HUES64 (cell line): Measurements from ENCODE around the gene MCRS1.
A peak's percentile ranks its signal among the peaks of the same experiment; 100 is the strongest.

Source experiments
- H3K27ac ChIP-seq: 2 replicates; pipeline ENCODE4 v1.7.0; 2013; ENCODE audit warnings: low read depth, low read length, inconsistent platforms
- H3K27me3 ChIP-seq: 2 replicates; pipeline ENCODE4 v1.6.1; 2013; ENCODE audit warnings: mild to moderate bottlenecking, low read length; ENCODE audit not compliant: insufficient read depth
- H3K36me3 ChIP-seq: 2 replicates; pipeline ENCODE4 v1.6.1; 2013; ENCODE audit warnings: mild to moderate bottlenecking, low read length; ENCODE audit not compliant: insufficient read depth
- H3K4me1 ChIP-seq: 2 replicates; pipeline ENCODE4 v1.6.1; 2013; ENCODE audit warnings: mild to moderate bottlenecking, low read length, moderate library complexity; ENCODE audit not compliant: insufficient read depth
- H3K4me3 ChIP-seq: 2 replicates; pipeline ENCODE4 v1.5.1; 2013; ENCODE audit warnings: mild to moderate bottlenecking, low read length, moderate library complexity
- H3K9ac ChIP-seq: 2 replicates; pipeline ENCODE4 v1.6.1; 2013; ENCODE audit warnings: mild to moderate bottlenecking, low read depth, low read length
- H3K9me3 ChIP-seq: 2 replicates; pipeline ENCODE4 v1.6.1; 2013; ENCODE audit warnings: low read depth, low read length; ENCODE audit not compliant: insufficient read depth
- whole genome bisulfite sequencing: fragments of 150-250, 120-280 bp; methylation state at CpG from one replicate; pipeline ENCODE4 v1.1.7; 2013; ENCODE audit warnings: missing lambda C conversion rate; 5-methylcytosine and 5-hydroxymethylcytosine counted together

Gene MCRS1

DNA sequence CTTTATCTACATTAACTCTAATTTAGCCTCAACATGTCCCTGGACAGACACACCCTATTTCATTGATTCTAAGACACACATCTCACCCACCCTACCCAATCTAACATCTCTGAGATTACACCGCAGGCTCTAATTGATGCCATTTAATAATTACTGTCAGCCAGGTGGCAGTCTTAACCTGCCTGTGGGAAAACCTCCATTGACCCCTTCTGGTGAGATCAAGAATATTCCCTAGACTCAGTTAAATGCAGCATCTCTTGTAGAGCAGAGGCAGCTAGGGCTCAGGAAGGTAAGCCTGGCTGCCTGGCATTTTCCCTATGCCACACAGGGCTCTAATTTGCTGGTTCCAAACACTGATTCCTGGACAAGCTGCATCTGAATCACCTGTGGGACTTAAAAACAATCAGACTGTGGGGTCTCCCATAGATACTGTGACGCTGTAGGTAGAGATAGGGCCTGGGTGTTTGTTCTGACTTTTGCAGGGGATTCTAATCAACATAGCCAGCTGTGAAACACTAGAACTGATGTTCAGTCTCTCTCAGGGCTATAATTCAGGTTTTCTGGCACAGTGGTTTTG is 14.3 kb downstream of the MCRS1 start:
- Histone ChIP-seq H3K4me3 (no peak overlapping the region), H3K36me3 (peaks cover 23% of the 10 kb centered on the region), H3K9me3 (no peaks in the 10 kb centered on the region), H3K4me1 (0 out of 2 replicates have a peak, but pooled peaks cover 3% of the 10 kb centered on the region), H3K27me3 (peaks cover 45% of the 10 kb centered on the region), H3K27ac (no peak overlapping the region), H3K9ac (no peak overlapping the region)
- 67% methylated on average over 2 of the region's 2 CpGs for WGBS

DNA sequence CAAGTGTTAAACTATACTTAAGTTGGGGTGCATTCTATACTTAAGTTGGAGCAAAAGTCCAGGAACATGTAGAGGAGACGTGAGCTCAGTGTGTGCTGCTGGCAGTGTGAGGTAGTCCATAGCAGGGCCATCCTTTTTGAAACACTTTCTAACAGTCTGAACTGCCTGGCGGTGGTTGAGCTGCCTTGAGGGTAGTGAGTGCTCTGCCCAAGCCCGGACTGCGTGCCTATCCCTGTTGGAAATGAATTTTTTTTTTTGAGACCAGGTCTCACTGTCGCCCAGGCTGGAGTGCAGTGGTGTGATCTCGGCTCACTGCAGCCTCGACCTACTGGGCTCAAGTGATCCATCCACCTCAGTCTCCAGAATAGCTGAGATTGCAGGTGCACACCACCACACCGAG is 15.0 kb downstream of the MCRS1 start:
- WGBS = 90% methylated on average over 8 of the region's 8 CpGs
- Histone ChIP-seq H3K4me3 (no peak overlapping the region), H3K36me3 (peaks cover 16% of the 10 kb centered on the region), H3K9me3 (no peaks in the 10 kb centered on the region), H3K27ac (no peak overlapping the region), H3K9ac (no peak overlapping the region), H3K4me1 (0 out of 2 replicates have a peak, but pooled peaks cover 3% of the 10 kb centered on the region), H3K27me3 (peaks cover 52% of the 10 kb centered on the region)

DNA sequence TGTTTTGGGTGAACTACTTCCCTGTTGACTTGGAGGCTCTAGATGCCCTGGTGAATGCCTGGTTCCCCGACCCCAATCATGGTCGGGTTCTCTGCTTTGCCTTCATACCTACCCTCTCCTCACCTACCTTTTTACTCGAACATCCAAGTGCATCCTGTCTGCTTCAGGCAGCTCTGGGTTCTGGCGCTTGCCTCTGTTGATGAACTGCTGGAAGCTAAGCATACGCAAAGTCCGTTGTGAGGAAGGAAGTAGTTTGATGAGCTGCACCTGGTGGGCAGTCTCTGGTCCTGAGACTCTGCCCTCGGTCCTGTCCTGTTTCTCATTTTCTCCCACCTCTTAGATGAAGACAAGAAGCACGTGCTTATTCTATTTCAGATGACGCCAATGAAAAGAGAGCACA is 15.5 kb downstream of the MCRS1 start:
- H3K27ac ChIP-seq = no peak overlapping the region
- peaks cover 12% of the 10 kb centered on the region for H3K36me3 ChIP-seq
- H3K9me3 ChIP-seq = no peaks in the 10 kb centered on the region
- no peak overlapping the region for H3K9ac ChIP-seq
- WGBS = 87% methylated on average over 9 of the region's 9 CpGs
- peaks cover 57% of the 10 kb centered on the region for H3K27me3 ChIP-seq
- 0 out of 2 replicates have a peak, but pooled peaks cover 3% of the 10 kb centered on the region for H3K4me1 ChIP-seq
- no peak overlapping the region for H3K4me3 ChIP-seq

DNA sequence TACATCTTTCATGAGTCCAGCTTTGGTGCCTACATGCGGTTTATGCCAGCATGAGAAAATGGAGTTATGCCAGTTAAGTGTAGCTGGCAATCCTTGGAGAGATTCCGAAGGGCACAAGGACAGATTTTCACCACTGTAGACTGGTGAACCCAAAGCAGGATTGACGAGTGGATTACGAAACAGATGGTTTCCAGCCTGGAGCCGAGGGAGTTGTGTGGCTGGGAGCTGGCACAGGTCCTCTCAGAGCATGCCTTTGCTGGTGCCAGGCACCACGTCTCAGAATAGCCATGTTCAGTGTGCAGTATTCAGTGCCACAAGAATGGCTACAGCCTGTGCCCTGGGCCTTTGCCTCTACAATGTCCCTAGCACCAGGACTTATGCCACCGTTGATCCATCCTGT is 15.9 kb downstream of the MCRS1 start:
- WGBS = 89% methylated on average over 7 of the region's 7 CpGs
- Histone ChIP-seq H3K27me3 (peaks cover 61% of the 10 kb centered on the region), H3K4me1 (0 out of 2 replicates have a peak, but pooled peaks cover 3% of the 10 kb centered on the region), H3K9ac (no peak overlapping the region), H3K4me3 (no peak overlapping the region), H3K27ac (no peak overlapping the region), H3K36me3 (peaks cover 9% of the 10 kb centered on the region), H3K9me3 (no peaks in the 10 kb centered on the region)

DNA sequence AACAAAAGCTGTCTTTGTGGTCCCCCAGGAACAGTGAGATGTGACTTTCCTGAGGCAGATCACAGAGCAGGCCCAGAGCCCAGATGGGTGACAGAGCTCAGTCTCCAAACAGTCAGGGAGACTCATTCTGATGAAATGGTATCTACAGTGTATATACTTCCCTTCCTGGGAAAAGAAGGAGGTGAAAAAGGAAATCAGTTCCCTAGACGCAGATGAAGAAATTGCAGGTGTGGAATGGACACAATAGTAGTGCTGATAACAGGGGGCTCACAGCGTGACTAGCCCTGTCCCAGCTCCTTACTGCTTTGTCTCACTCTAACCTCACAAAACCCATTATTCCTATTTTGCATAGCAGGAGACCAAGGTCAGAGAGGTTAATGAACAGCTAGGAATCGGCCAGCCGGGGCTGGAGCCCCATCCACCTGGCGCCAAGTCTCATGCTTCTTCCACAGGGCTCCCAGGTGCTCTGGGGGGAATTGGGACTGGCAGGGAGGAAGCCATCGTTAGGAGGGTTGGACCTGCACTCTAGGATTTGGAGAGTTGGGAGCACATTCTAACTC is 17.2 kb downstream of the MCRS1 start:
- Histone ChIP-seq H3K36me3 (no peaks in the 10 kb centered on the region), H3K9me3 (no peaks in the 10 kb centered on the region), H3K27ac (no peak overlapping the region), H3K9ac (no peak overlapping the region), H3K27me3 (peaks cover 70% of the 10 kb centered on the region), H3K4me3 (no peak overlapping the region), H3K4me1 (0 out of 2 replicates have a peak, but pooled peaks cover 3% of the 10 kb centered on the region)
- 84% methylated on average over 6 of the region's 6 CpGs for WGBS

DNA sequence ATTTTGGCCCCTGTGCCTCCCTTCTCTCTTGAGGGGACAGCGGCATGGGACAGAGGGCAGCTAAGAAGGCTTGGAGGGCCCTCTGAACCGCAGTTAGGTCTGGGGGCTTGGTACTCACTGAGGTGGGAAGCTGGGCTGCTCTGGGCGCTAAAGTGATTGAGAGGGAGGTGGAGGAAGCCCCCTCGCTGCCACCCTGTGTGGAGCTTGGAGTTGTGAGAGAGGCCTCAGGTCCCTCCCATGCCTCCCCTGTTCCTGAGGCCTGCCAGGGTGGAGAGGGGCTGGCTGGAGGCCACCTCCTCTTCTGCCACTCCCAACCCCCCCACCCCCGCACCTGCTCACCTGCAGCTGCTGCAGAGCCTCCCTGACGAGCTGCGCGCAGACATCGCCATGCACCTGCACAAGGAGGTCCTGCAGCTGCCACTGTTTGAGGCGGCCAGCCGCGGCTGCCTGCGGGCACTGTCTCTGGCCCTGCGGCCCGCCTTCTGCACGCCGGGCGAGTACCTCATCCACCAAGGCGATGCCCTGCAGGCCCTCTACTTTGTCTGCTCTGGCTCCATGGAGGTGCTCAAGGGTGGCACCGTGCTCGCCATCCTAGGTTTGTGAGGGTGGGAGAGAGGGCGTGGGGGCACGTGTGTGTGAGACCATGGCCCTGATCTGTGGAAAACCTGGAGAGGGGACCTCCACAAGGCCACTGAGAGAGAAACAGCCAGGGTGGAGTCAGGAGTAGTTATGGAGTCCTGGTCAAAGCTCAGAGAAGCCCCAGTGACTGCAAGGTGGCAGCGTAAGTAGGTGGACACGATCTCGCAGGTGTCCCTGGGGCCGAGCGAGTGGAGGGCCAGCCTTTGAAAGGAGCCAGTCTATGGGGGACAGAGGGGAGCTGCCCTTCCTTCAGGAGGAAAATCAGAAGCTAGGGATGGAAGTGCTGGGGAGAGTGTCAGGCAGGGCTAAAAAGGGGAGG is 17.9 kb downstream of the MCRS1 start:
- H3K9me3 ChIP-seq = no peaks in the 10 kb centered on the region
- no peak overlapping the region for H3K27ac ChIP-seq
- no peak overlapping the region for H3K9ac ChIP-seq
- H3K4me3 ChIP-seq = peak overlapping the region; percentile 53; the same call in 1 of the 2 replicates
- no peaks in the 10 kb centered on the region for H3K36me3 ChIP-seq
- WGBS = 91% methylated on average over 28 of the region's 28 CpGs
- peaks cover 77% of the 10 kb centered on the region for H3K27me3 ChIP-seq
- 0 out of 2 replicates have a peak, but pooled peaks cover 3% of the 10 kb centered on the region for H3K4me1 ChIP-seq

DNA sequence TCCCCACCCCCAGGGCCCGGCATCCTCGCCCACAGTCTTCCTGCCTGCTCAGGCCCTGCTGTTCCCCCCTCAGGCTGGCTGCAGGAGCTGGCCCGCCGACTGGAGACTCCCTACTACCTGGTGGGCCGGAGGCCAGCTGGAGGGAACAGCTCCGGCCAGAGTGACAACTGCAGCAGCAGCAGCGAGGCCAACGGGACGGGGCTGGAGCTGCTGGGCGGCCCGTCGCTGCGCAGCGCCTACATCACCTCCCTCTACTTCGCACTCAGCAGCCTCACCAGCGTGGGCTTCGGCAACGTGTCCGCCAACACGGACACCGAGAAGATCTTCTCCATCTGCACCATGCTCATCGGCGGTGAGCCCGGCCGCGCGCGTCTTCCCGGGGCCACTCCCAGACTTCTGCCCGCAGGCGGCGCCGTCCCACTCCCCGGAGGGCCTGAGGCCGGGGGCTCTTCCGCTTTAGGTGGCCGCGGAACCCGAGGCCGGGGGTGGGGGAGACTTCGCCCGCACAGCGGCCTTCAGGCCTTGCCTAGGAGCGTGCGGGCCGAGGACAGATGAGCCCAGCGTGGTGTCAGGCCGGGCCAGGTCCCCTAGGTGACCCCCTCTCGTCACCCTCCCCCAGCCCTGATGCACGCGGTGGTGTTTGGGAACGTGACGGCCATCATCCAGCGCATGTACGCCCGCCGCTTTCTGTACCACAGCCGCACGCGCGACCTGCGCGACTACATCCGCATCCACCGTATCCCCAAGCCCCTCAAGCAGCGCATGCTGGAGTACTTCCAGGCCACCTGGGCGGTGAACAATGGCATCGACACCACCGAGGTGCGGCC is 18.9 kb downstream of the MCRS1 start:
- H3K9me3 ChIP-seq = no peaks in the 10 kb centered on the region
- H3K4me3 ChIP-seq = peak overlapping the region; percentile 53
- H3K9ac ChIP-seq = no peak overlapping the region
- no peak overlapping the region for H3K27ac ChIP-seq
- 20% methylated on average over 70 of the region's 70 CpGs for WGBS
- 0 out of 2 replicates have a peak, but pooled peaks cover 3% of the 10 kb centered on the region for H3K4me1 ChIP-seq
- H3K27me3 ChIP-seq = peaks cover 87% of the 10 kb centered on the region
- H3K36me3 ChIP-seq = no peaks in the 10 kb centered on the region

DNA sequence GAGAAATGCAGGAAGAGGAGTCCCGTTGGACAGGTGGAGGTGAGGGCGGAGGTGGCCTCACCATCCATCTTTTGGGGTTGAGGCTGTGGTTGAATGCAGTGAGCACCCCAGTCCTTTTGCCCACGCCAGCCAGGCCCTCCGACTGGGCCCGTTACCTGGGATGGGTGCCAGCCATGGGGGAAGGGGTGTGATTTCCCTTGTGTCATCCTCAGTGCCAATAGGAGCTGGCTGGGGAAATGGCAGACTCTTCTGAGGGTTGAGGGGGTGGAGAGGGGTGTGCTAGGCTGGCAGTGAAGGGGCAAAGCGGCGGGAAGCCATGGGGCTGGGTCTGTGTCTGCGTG is 19.5 kb downstream of the MCRS1 start:
- Histone ChIP-seq H3K4me3 (peak overlapping the region; percentile 53), H3K4me1 (0 out of 2 replicates have a peak, but pooled peaks cover 3% of the 10 kb centered on the region), H3K9ac (no peak overlapping the region), H3K36me3 (no peaks in the 10 kb centered on the region), H3K27me3 (peaks cover 93% of the 10 kb centered on the region), H3K27ac (no peak overlapping the region), H3K9me3 (no peaks in the 10 kb centered on the region)
- WGBS = 78% methylated on average over 8 of the region's 8 CpGs

DNA sequence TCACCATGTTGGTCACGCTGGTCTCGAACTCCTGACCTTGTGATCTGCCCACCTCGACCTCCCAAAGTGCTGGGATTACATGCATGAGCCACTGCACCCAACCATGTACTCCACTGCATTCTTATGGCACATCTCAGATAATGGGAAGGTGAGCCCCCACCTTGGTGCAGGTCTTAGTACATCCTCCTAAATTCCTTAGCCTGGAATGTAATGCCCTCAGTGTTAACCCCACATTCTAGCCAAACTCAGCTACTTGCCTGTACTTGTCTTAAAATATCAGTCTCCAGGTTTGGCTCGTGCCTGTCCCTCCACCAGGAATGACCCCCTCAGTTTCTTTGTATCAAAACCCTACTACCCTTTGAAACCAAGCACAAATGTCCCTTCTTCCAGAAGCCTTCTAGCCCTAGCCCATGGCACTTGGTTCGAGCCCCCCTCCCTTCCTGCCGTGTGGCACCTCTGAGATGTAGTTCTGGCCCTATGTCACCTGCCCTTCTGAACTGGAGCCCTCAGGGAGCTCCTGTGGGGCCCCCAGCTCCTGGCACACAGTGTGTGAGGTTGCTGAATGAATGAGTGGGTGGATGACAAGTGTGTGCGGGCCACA is 20.8 kb downstream of the MCRS1 start:
- Histone ChIP-seq H3K4me1 (0 out of 2 replicates have a peak, but pooled peaks cover 3% of the 10 kb centered on the region), H3K4me3 (no peak overlapping the region), H3K36me3 (no peaks in the 10 kb centered on the region), H3K9ac (no peak overlapping the region), H3K9me3 (no peaks in the 10 kb centered on the region), H3K27ac (no peak overlapping the region), H3K27me3 (peaks cover 94% of the 10 kb centered on the region)
- WGBS = 88% methylated on average over 7 of the region's 7 CpGs

DNA sequence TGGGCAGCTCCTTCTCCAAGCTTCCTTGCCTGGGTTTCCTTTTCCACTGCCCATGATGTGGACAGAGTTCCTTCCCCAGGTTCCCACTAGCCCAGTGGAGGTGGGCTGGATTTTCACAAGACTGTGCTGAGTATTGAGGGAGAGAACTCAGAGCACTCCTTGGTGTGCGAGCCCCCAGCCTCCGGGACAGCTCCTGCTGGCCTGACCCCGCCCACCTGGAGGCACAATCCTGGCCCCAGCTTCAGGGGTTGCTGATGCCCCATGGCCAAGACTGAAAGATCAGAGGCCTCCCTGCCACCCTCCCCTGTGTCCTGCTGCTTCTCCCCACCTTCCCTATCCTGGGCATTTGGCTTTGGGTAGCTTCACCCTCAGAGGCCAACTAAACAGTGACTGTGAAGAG is 21.5 kb downstream of the MCRS1 start:
- Histone ChIP-seq H3K4me1 (0 out of 2 replicates have a peak, but pooled peaks cover 3% of the 10 kb centered on the region), H3K9me3 (no peaks in the 10 kb centered on the region), H3K27me3 (peaks cover 94% of the 10 kb centered on the region), H3K36me3 (no peaks in the 10 kb centered on the region), H3K9ac (no peak overlapping the region), H3K4me3 (no peak overlapping the region), H3K27ac (no peak overlapping the region)
- 65% methylated on average over 3 of the region's 3 CpGs for WGBS
